Measurements from ENCODE around the gene LLCFC1.

Gene LLCFC1

DNA sequence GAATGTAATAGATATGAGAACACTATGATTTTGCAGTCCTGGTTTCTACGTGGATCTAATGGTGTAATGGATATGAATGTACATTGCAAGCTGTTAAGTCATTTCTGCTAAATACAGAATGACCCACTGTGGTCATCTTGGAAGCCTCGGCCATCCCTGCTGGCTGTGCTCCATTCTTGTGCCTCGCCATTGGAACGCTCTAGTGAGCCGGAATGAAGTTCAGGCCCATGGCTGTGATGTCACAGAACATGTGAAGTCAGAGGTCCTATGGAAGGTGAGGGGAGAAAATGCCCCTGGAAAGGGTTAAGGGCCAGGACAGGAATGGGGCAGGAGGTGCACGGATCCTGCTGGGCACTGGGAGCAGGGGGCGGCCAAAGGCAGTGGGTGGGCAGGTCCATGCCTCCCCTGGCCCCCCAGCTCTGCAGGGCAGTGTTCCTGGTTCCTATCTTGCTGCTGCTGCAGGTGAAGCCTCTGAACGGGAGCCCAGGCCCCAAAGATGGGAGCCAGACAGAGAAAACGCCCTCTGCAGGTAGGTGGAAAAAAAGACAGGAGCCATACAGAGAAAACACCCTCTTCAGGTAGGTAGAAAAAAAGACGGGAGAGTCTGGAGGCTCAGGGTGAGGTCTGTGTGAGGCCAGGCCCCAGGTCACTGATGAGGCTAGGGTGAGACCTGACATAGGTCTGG lies at the start of gene LLCFC1:
TSS of gene LLCFC1 (plus strand) at position 259 of the 685 bp plus-strand sequence. CDS start at position 397, 138 bp downstream.
- H3K4me1 ChIP-seq (ENCODE audit: control insufficient read depth in 1 of 2, insufficient read depth in 1 of 2, low read depth in 1 of 2, low read length in 1 of 2): no peaks in the 10 kb centered on the region
- TF ChIP-seq CTCF (IDR thresholded peaks at IDR 0.05): peak; percentile 12
- no peak within 1 kb of the TSS for H3K4me3 ChIP-seq (ENCODE audit: low read depth in 1 of 2, low read length in 1 of 2)
- no peaks in the 10 kb centered on the region for H3K36me3 ChIP-seq
- no peaks in the 10 kb centered on the region for H3K9me3 ChIP-seq
- no peaks in the 10 kb centered on the region for H3K27me3 ChIP-seq
- no peak within 1 kb of the TSS for H3K27ac ChIP-seq

GRCh38 chr7:142889816-142890215 lies 49.5 kb upstream of the LLCFC1 start:
- Histone ChIP-seq H3K4me3 (ENCODE audit: low read depth in 1 of 2, low read length in 1 of 2) (no peak overlapping the region), H3K36me3 (no peaks in the 10 kb centered on the region), H3K27ac (no peak overlapping the region), H3K27me3 (no peaks in the 10 kb centered on the region), H3K9me3 (no peaks in the 10 kb centered on the region), H3K4me1 (ENCODE audit: control insufficient read depth in 1 of 2, insufficient read depth in 1 of 2, low read depth in 1 of 2, low read length in 1 of 2) (no peaks in the 10 kb centered on the region)
- TF ChIP-seq CTCF (IDR thresholded peaks at IDR 0.05): no peak

GRCh38 chr7:142890874-142891485 lies 48.3 kb upstream of the LLCFC1 start:
- H3K27ac ChIP-seq: no peak overlapping the region
- no peaks in the 10 kb centered on the region for H3K4me1 ChIP-seq (ENCODE audit: control insufficient read depth in 1 of 2, insufficient read depth in 1 of 2, low read depth in 1 of 2, low read length in 1 of 2)
- no peak for TF ChIP-seq CTCF (IDR thresholded peaks at IDR 0.05)
- no peaks in the 10 kb centered on the region for H3K27me3 ChIP-seq
- H3K4me3 ChIP-seq (ENCODE audit: low read depth in 1 of 2, low read length in 1 of 2): no peak overlapping the region
- H3K9me3 ChIP-seq: no peaks in the 10 kb centered on the region
- H3K36me3 ChIP-seq: no peaks in the 10 kb centered on the region

DNA sequence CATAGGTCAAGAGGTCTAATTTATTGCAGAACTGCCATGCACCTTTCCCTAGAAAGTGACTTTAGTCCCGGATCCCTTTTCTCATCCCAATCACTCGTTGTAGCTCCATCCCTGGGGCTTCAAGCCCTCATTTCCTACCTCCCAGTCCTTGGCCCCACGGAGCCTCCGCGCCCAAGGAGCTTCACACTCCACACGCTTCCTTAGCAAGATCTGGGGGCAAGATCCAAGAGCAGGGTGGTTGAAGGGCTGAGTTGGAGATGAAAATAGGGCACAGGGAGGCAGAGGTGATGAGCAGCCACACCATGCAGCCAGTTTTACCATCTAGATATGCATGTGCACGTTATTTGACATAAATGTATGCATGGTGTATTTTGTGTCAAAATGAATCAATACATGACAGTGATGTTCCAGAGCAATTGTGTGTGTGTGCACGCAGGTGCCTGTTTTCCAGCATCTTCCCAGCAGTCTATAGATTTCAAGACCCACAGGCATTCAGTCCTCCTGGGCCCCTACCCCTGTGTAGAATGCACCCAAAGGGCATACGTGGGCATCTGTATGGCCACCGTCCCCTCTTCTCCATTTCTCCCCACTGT lies 47.7 kb upstream of the LLCFC1 start:
- H3K27me3 ChIP-seq: no peaks in the 10 kb centered on the region
- H3K27ac ChIP-seq: no peak overlapping the region
- H3K4me3 ChIP-seq (ENCODE audit: low read depth in 1 of 2, low read length in 1 of 2): no peak overlapping the region
- H3K4me1 ChIP-seq (ENCODE audit: control insufficient read depth in 1 of 2, insufficient read depth in 1 of 2, low read depth in 1 of 2, low read length in 1 of 2): no peaks in the 10 kb centered on the region
- no peaks in the 10 kb centered on the region for H3K36me3 ChIP-seq
- no peak for TF ChIP-seq CTCF (IDR thresholded peaks at IDR 0.05)
- H3K9me3 ChIP-seq: no peaks in the 10 kb centered on the region

DNA sequence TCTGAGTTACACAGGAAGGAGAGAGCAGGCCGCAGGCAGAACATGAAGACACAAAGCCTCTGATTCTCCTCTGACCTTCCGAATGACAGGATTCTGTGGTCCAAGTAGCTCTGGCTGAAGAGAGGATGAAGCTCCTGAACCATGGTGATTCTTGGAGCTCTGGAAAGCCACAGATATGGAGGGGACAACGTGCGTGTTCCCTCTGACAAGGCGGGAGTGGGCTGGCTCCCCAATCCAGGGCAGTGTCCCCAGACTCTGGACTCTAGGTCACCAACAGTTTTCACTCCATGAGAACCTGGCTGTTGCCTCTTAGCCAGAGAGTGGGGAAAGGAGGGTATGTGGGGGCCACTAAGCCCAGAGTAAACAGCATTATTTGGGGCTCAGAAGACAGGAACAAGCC lies 46.3 kb upstream of the LLCFC1 start:
- Histone ChIP-seq H3K27me3 (no peaks in the 10 kb centered on the region), H3K4me1 (ENCODE audit: control insufficient read depth in 1 of 2, insufficient read depth in 1 of 2, low read depth in 1 of 2, low read length in 1 of 2) (no peaks in the 10 kb centered on the region), H3K4me3 (ENCODE audit: low read depth in 1 of 2, low read length in 1 of 2) (no peak overlapping the region), H3K9me3 (no peaks in the 10 kb centered on the region), H3K27ac (no peak overlapping the region), H3K36me3 (no peaks in the 10 kb centered on the region)
- no peak for TF ChIP-seq CTCF (IDR thresholded peaks at IDR 0.05)

Measured in neutrophil (primary cell).